Vagina (tissue), 2 donors: ENCODE measurements around the gene KYAT1. TPM values are rescaled to one million over a fixed set of nuclear protein-coding genes. Genes with fewer than 3 reads are reported as not detected.

ENCODE experiments used
- DNase-seq, 2 donors: peaks; one replicate each; pipeline ENCODE4 v3.0.0-alpha.2; 2017; ENCODE audit errors: extremely low spot score in 2 of 2
- H3K27ac ChIP-seq: fragments of 200-600 bp; sonication (generic); one replicate; pipeline ENCODE4 v1.5.1; 2019
- H3K27me3 ChIP-seq: fragments of 200-600 bp; sonication (generic); one replicate; pipeline ENCODE4 v1.5.1; 2019
- H3K36me3 ChIP-seq, 2 donors: fragments of 200-600 bp; sonication (generic); one replicate each; pipeline ENCODE4 v1.5.1; 2017 to 2019
- H3K4me1 ChIP-seq: fragments of 200-600 bp; sonication (generic); one replicate; pipeline ENCODE4 v1.5.1; 2019
- H3K4me3 ChIP-seq, 2 donors: fragments of 200-600 bp; sonication (generic); 1 replicate in 1 of 2; 2 replicates in 1 of 2; pipeline ENCODE4 v1.5.1; 2016 to 2019
- H3K9me3 ChIP-seq: fragments of 200-600 bp; sonication (generic); one replicate; pipeline ENCODE4 v1.5.1; 2019
- CTCF ChIP-seq, 3 experiments: fragments of 450-650 bp in 2 of 3; fragments of 200-600 bp in 1 of 3; sonication (generic) in 1 of 3; IDR thresholded peaks; one replicate each; pipeline ENCODE4 v1.5.1; 2017 to 2019; ENCODE audit warnings: antibody characterized with exemption in 3 of 3, mild to moderate bottlenecking in 2 of 3, moderate library complexity in 2 of 3
- POLR2A ChIP-seq, 2 donors: fragments of 450-650 bp; IDR thresholded peaks; one replicate each; pipeline ENCODE4 v1.6.1; 2017; ENCODE audit warnings: antibody characterized with exemption in 2 of 2, mild to moderate bottlenecking in 2 of 2, moderate library complexity in 2 of 2
- POLR2AphosphoS5 ChIP-seq, 2 donors: sonication (generic); formaldehyde crosslinking; IDR thresholded peaks; one replicate each; pipeline ENCODE4 v1.9.0; 2017; ENCODE audit warnings: antibody characterized with exemption in 2 of 2, mild to moderate bottlenecking in 2 of 2, low read depth in 1 of 2; ENCODE audit not compliant: insufficient read depth in 1 of 2
- intact Hi-C: fragments of 100-400 bp; cut with DNase I; formaldehyde crosslinking; loops from one replicate; pipeline ENCODE4 v1.15.1; 2023
- total RNA-seq: library from RNA; depleted of rRNA; stranded (reverse); fragments of >200 nt; gene quantifications from one replicate; pipeline ENCODE4 v1.2.3, GENCODE V29; 2016

The KYAT1 gene
- total RNA-seq, 1 donor from 2014 or later, result 11.0 TPM

GRCh38 chr9:128923493-128923883 lies 41.7 kb upstream of the KYAT1 start:
- H3K27me3 ChIP-seq, result no peaks in the 10 kb centered on the region

GRCh38 chr9:128921881-128922763 lies 40.4 kb upstream of the KYAT1 start:
- Histone ChIP-seq H3K36me3 (peaks cover 0 to 13% of the 10 kb centered on the region in 2 donors), H3K4me3 (peak overlapping the region; percentile 57 to 65), H3K9me3 (no peaks in the 10 kb centered on the region), H3K27ac (peak overlapping the region; percentile 96), H3K4me1 (peaks cover 60% of the 10 kb centered on the region), H3K27me3 (no peaks in the 10 kb centered on the region)
- DNase-seq, result no peak
- TF ChIP-seq POLR2AphosphoS5 (IDR thresholded peaks at IDR 0.05; ENCODE audit: insufficient read depth in 1 of 2, low read depth in 1 of 2) (peak; percentile 31 to 76), CTCF (IDR thresholded peaks at IDR 0.05) (peak in 1 of 3 experiments; percentile 15), POLR2A (IDR thresholded peaks at IDR 0.05) (no peak)
- intact Hi-C loops, result no loop called here

More at GRCh38 chr9:128923493-128923883, 41.7 kb upstream of the KYAT1 start:
- H3K4me3 ChIP-seq, result no peak overlapping the region
- intact Hi-C loops, result no loop called here
- H3K36me3 ChIP-seq, result peaks cover 0 to 4% of the 10 kb centered on the region in 2 donors
- no peak for TF ChIP-seq POLR2A (IDR thresholded peaks at IDR 0.05)
- TF ChIP-seq CTCF (IDR thresholded peaks at IDR 0.05), result no peak
- no peak for TF ChIP-seq POLR2AphosphoS5 (IDR thresholded peaks at IDR 0.05; ENCODE audit: insufficient read depth in 1 of 2, low read depth in 1 of 2)
- peaks cover 65% of the 10 kb centered on the region for H3K4me1 ChIP-seq
- no peaks in the 10 kb centered on the region for H3K9me3 ChIP-seq
- H3K27ac ChIP-seq, result peak overlapping the region; percentile 96
- DNase-seq, result no peak

- no peak for DNase-seq
- TF ChIP-seq POLR2AphosphoS5 (IDR thresholded peaks at IDR 0.05; ENCODE audit: insufficient read depth in 1 of 2, low read depth in 1 of 2), result peak in 1 of 2 donors; percentile 70
- no peak for TF ChIP-seq POLR2A (IDR thresholded peaks at IDR 0.05)
- TF ChIP-seq CTCF (IDR thresholded peaks at IDR 0.05), result no peak
- Histone ChIP-seq H3K4me1 (peaks cover 76% of the 10 kb centered on the region), H3K27ac (peak within 1 kb of the TSS; percentile 96), H3K9me3 (no peaks in the 10 kb centered on the region), H3K4me3 (peak within 1 kb of the TSS; percentile 57 to 65), H3K27me3 (no peaks in the 10 kb centered on the region), H3K36me3 (peaks cover 0 to 13% of the 10 kb centered on the region in 2 donors)
- intact Hi-C loops, result no loop called here
These were observed 38.8 kb upstream of the KYAT1 start, which contains the start of gene PHYHD1 for GRCh38 chr9:128920381-128921058. Gene PHYHD1 (plus strand): TSS chr9:128920982. CDS start chr9:128922324, 1,342 bp downstream.

GRCh38 chr9:128919402-128920089 lies 37.8 kb upstream of the KYAT1 start:
- H3K4me1 ChIP-seq, result peaks cover 85% of the 10 kb centered on the region
- no peak overlapping the region for H3K4me3 ChIP-seq

More at GRCh38 chr9:128919402-128920089, 37.8 kb upstream of the KYAT1 start:
- no peaks in the 10 kb centered on the region for H3K27me3 ChIP-seq
- H3K27ac ChIP-seq, result peak overlapping the region; percentile 96
- peaks cover 0 to 13% of the 10 kb centered on the region in 2 donors for H3K36me3 ChIP-seq
- no peak for DNase-seq
- no peak for TF ChIP-seq POLR2A (IDR thresholded peaks at IDR 0.05)
- TF ChIP-seq CTCF (IDR thresholded peaks at IDR 0.05), result no peak
- TF ChIP-seq POLR2AphosphoS5 (IDR thresholded peaks at IDR 0.05; ENCODE audit: insufficient read depth in 1 of 2, low read depth in 1 of 2), result no peak
- H3K9me3 ChIP-seq, result no peaks in the 10 kb centered on the region
- intact Hi-C loops, result no loop called here
